Keratinocyte (primary cell): ENCODE data around the gene HAAO.

Experiments
- CTCF ChIP-seq, 3 experiments: IDR thresholded peaks in 1 of 3; conservative IDR thresholded peaks in 1 of 3; optimal IDR thresholded peaks in 1 of 3; 2 replicates in 2 of 3; 3 replicates in 1 of 3; pipeline versions ENCODE3 to v1.5.1; 2011; ENCODE audit warnings: low read length in 3 of 3, mild to moderate bottlenecking in 3 of 3, moderate library complexity in 2 of 3, control low read depth in 1 of 3, inconsistent platforms in 1 of 3; ENCODE audit not compliant: insufficient read depth in 2 of 3; ENCODE audit errors: extremely low read depth in 1 of 3
- EZH2 ChIP-seq: IDR thresholded peaks from one replicate; pipeline ENCODE4 v1.6.1; 2012; ENCODE audit warnings: inconsistent platforms, mild to moderate bottlenecking, low read length, moderate library complexity

DNA sequence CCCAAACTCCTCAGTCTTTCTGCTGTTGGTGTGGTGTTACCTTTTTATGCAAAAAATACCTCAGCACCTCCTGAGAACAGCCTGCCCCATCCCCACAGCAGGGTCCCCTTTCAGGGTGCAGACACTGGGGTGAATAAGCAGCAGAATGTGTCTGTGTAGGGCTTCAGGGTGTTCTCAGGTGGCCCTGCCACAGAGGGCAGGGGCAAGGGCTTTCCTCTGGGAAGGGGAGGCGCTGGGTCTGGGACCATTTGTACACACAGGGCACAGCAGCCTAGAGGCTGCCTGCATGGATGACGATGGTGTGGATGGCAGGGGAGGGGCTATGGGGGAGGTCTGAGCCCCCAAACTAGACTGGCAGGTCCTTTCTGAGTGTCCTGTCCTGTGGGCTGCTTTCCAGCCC, 2.6 kb downstream of the HAAO start:
- TF ChIP-seq CTCF (optimal IDR thresholded peaks at IDR 0.05 in 1 of 3, IDR thresholded peaks at IDR 0.05 in 1 of 3, conservative IDR thresholded peaks at IDR 0.05 in 1 of 3; ENCODE audit: extremely low read depth in 1 of 3, insufficient read depth in 2 of 3, low read length in 3 of 3) = no peak
- TF ChIP-seq EZH2 = no peak
